Left kidney (tissue), 8 donors: Measurements from ENCODE around the gene RASSF4. TPM values are rescaled to one million over a fixed set of nuclear protein-coding genes. Genes with fewer than 3 reads are reported as not detected.

Experiments
- DNase-seq: peaks from one replicate; pipeline ENCODE4 v3.0.0-alpha.2; 2013
- long read RNA-seq, 8 donors: transcript quantifications; one replicate each; lab custom pipeline, GENCODE V29; 2026
- polyA plus RNA-seq: library from polyadenylated mRNA; unstranded; fragments of 120-200 nt; gene quantifications from one replicate; pipeline ENCODE4 v1.2.1, GENCODE V29; 2013; ENCODE audit not compliant: insufficient read length

Gene RASSF4
- polyA plus RNA-seq, result 31.1 TPM
- long read RNA-seq, donor 1, full-length matches to known transcripts, result 3 of 3 reads
- long read RNA-seq, donor 1, partial matches to known transcripts, result 0 of 3 reads
- long read RNA-seq, donor 1, other reads (novel, unspliced or antisense), result 0 of 3 reads
- long read RNA-seq, donor 2, full-length matches to known transcripts, result 11 of 11 reads
- long read RNA-seq, donor 2, partial matches to known transcripts, result 0 of 11 reads
- long read RNA-seq, donor 2, other reads (novel, unspliced or antisense), result 0 of 11 reads
- long read RNA-seq, donor 3, full-length matches to known transcripts, result 3 of 3 reads
- long read RNA-seq, donor 3, partial matches to known transcripts, result 0 of 3 reads
- long read RNA-seq, donor 3, other reads (novel, unspliced or antisense), result 0 of 3 reads
- long read RNA-seq, donor 4, result 0 reads
- long read RNA-seq, donor 5, transcript RASSF4-201 (11 exons, 3,641 nt), result major isoform, 7 of 17 reads
- long read RNA-seq, donor 5, partial matches to known transcripts, result 10 of 17 reads
- long read RNA-seq, donor 5, other reads (novel, unspliced or antisense), result 0 of 17 reads
- long read RNA-seq, donor 6, full-length matches to known transcripts, result 6 of 6 reads
- long read RNA-seq, donor 6, partial matches to known transcripts, result 0 of 6 reads
- long read RNA-seq, donor 6, other reads (novel, unspliced or antisense), result 0 of 6 reads
- long read RNA-seq, donor 7, transcript RASSF4-201 (11 exons, 3,641 nt), result major isoform, 6 of 30 reads
- long read RNA-seq, donor 7, transcript RASSF4-207 (5 exons, 2,275 nt), result minor isoform, 5 of 30 reads
- long read RNA-seq, donor 7, partial matches to known transcripts, result 17 of 30 reads
- long read RNA-seq, donor 7, other reads (novel, unspliced or antisense), result 0 of 30 reads
- long read RNA-seq, donor 8, full-length matches to known transcripts, result 4 of 4 reads
- long read RNA-seq, donor 8, partial matches to known transcripts, result 0 of 4 reads
- long read RNA-seq, donor 8, other reads (novel, unspliced or antisense), result 0 of 4 reads

GRCh38 chr10:44959247-44960087 is at the start of gene RASSF4:
TSS of gene RASSF4 (plus strand) at chr10:44959802. CDS start at chr10:44970203, 10,401 bp downstream.
- DNase-seq, result peak; percentile 81

- DNase-seq, result no peak
These were observed 49.7 kb upstream of the RASSF4 start for GRCh38 chr10:44909910-44910309.

GRCh38 chr10:44910602-44911001 is 49.0 kb upstream of the RASSF4 start:
- DNase-seq, result no peak

GRCh38 chr10:44911081-44911540 is 48.5 kb upstream of the RASSF4 start, which contains the start of gene TMEM72:
TSS of gene TMEM72 (plus strand) at chr10:44911337. CDS start at chr10:44911513, 176 bp downstream.
- DNase-seq, result peak; percentile 81

GRCh38 chr10:44911951-44912350 is 47.7 kb upstream of the RASSF4 start:
- DNase-seq, result no peak

- DNase-seq, result peak; percentile 62
These were observed 46.1 kb upstream of the RASSF4 start for GRCh38 chr10:44913350-44914081.

- no peak for DNase-seq
These were observed 44.7 kb upstream of the RASSF4 start for GRCh38 chr10:44914891-44915290.

- no peak for DNase-seq
These were observed 43.2 kb upstream of the RASSF4 start for GRCh38 chr10:44916429-44916828.

- no peak for DNase-seq
These were observed 41.8 kb upstream of the RASSF4 start for GRCh38 chr10:44917848-44918247.

- no peak for DNase-seq
These were observed 39.4 kb upstream of the RASSF4 start for GRCh38 chr10:44920252-44920651.

GRCh38 chr10:44921061-44921460 is 38.5 kb upstream of the RASSF4 start:
- DNase-seq, result no peak

- DNase-seq, result no peak
These were observed 38.1 kb upstream of the RASSF4 start for GRCh38 chr10:44921506-44921905.

- DNase-seq, result no peak
These were observed 37.6 kb upstream of the RASSF4 start for GRCh38 chr10:44922021-44922420.

GRCh38 chr10:44922796-44923545 is 36.6 kb upstream of the RASSF4 start:
- no peak for DNase-seq

GRCh38 chr10:44923611-44924010 is 36.0 kb upstream of the RASSF4 start:
- no peak for DNase-seq

GRCh38 chr10:44924261-44925040 is 35.2 kb upstream of the RASSF4 start:
- peak; percentile 36 for DNase-seq

- peak; percentile 77 for DNase-seq
These were observed 34.4 kb upstream of the RASSF4 start for GRCh38 chr10:44925224-44925623.

GRCh38 chr10:44925811-44926750 is 33.5 kb upstream of the RASSF4 start:
- no peak for DNase-seq
